Islet of Langerhans (tissue), 1 donor: ENCODE data around the gene EPHB6.

Experiments
- FAIRE-seq: peaks from one replicate; lab custom pipeline; 2011; peaks lifted over from hg19 to GRCh38; lab: Jason Lieb, UNC

The EPHB6 gene, protein sequence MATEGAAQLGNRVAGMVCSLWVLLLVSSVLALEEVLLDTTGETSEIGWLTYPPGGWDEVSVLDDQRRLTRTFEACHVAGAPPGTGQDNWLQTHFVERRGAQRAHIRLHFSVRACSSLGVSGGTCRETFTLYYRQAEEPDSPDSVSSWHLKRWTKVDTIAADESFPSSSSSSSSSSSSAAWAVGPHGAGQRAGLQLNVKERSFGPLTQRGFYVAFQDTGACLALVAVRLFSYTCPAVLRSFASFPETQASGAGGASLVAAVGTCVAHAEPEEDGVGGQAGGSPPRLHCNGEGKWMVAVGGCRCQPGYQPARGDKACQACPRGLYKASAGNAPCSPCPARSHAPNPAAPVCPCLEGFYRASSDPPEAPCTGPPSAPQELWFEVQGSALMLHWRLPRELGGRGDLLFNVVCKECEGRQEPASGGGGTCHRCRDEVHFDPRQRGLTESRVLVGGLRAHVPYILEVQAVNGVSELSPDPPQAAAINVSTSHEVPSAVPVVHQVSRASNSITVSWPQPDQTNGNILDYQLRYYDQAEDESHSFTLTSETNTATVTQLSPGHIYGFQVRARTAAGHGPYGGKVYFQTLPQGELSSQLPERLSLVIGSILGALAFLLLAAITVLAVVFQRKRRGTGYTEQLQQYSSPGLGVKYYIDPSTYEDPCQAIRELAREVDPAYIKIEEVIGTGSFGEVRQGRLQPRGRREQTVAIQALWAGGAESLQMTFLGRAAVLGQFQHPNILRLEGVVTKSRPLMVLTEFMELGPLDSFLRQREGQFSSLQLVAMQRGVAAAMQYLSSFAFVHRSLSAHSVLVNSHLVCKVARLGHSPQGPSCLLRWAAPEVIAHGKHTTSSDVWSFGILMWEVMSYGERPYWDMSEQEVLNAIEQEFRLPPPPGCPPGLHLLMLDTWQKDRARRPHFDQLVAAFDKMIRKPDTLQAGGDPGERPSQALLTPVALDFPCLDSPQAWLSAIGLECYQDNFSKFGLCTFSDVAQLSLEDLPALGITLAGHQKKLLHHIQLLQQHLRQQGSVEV

DNA sequence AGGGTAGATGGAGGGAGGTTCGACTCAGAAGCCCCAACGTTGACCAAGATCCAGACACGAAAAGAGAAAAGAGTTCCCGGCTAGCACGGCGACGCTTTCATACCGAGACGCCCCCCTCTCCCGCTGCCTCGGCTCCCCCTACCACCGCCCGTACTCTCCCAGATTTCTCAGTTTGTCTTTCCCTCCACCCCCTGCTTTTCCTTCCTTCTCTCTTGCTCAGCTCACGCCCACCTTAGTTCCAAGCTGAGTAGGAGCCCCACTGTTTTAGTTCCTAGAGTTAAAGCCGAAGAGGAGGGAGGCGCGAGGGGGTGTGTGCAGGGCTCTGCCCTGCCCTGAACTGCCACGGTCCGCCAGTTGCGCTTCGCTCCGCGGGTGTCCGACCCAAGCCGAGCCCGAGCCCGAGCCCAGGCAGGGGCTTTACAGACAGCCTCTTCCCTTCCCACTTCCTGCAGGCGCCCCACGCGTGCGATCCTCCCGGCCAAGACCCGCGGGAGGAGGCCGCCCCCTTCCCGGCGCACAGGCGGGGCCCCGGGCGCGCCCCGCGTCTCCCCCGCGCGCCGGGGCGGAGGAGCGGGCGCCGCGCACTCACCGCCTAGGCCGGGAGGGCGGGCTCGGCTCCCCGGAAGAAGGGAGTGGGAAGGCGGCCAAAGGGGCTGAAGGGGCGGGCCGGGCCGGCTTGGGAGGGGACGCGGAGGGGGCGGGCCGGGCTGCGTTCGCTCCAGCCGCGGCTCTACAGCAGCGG lies at the start of gene EPHB6:
EPHB6 (plus strand) TSS at position 705 of the 742 bp plus-strand sequence. CDS start 8,152 bp downstream, outside the sequence.
- no peak for FAIRE-seq

DNA sequence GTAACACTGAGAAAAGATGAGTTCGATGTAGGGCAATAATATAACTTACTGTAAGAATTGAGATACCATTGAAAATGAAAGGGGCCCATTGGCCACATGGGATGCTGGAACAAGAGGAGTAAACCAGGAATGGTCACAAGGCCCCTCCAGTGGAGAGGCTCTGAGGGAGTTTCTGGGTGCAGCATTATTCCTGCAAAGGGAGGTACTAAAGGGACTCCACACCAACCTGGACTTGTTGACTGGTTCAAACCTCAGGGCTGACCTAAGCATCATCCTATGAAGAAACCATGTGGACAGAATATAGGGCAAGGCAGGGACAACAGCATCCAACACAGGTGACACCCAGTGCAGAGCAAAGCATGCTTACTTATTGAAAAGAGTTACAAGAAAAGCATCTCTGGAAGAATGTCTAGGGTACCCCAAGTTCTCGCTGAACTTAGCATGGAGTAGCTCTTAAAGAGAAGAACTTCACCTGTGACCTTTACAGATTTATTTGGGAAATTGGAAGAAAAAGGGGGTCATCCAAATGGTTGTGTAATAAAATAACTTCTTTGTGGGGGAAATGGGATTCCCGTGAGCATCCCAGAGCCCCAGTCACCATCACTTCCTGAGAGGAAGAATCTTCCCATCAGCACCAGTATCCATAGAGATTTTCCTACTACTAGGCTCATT lies 49.4 kb upstream of the EPHB6 start:
- FAIRE-seq = no peak

DNA sequence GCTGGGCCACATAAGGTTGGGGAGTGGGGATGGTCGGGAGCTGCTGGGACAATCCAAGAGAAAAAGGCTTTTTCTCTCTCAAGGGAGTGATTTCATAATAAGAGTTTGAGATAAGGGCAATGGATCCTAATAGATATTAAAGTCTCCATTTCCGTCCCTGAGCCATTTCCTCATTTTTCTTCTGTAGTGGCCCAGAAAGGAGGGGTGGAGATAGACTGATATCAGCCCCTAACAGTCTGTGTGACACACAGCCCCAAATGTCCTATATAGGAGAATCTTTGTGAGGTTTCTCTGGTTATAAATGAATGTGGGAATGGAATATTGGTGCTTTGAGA lies 48.9 kb upstream of the EPHB6 start:
- no peak for FAIRE-seq

DNA sequence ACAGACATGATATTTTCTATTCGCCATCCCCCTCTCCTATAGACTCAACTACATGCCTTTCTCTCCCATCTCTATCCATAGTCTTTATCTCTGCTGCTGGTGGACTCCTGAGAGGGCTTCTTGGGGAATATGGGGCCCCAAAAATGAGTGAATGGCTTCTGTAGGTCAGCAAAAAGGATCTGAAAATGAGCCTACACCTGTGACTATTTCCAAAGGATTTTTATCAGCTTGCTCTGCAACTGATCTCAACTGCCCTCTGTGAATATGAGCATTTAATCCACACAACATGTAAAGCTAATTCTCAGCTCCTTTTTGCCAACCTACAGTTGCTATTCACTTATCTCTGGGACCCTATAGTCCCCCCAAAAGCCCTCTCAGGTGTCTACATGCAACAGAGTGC lies 47.9 kb upstream of the EPHB6 start:
- no peak for FAIRE-seq

DNA sequence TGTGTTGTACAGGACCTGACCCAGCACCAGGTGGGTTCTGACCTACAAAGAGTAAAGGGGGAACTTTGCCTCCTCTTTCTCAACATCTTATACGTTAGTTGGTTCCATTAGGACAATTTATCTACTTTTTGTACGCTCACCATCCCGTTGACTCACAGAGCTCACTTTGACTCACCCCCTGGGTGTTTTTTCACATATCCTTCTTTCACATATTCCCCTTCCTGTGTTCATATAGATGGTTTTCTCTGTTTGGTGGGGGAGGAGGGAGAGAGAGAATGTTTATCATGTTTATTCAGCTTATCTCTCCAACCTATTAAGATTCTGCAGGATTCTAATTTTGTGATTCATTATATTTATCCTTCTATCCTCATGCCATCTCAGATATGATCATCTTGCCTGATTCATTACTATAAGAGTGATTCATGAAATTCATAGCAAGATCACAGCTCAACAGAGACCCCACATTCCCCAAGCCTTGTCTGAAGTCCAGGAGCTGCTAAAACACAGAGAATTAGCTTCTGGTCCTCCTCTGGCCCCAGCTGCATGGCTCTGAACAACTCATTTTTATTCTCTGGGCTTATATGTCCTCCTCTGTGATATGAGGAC lies 46.9 kb upstream of the EPHB6 start:
- no peak for FAIRE-seq

DNA sequence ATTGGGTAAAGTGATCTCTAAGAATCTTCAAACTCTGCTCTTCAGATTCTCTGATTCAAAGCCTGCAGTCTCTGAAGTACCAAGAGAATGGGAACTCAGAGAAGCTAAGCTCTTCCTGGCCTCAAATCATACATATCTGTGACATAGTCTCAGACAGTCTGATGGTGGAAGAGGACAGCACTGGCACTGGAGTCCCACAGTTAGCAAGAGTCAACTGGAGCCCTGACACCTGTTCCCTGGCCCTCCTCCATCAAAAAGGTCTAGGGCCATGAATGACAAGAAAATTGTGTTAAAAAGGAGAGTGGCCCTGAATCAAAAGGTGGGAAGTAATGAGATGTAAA lies 46.4 kb upstream of the EPHB6 start:
- FAIRE-seq = no peak

DNA sequence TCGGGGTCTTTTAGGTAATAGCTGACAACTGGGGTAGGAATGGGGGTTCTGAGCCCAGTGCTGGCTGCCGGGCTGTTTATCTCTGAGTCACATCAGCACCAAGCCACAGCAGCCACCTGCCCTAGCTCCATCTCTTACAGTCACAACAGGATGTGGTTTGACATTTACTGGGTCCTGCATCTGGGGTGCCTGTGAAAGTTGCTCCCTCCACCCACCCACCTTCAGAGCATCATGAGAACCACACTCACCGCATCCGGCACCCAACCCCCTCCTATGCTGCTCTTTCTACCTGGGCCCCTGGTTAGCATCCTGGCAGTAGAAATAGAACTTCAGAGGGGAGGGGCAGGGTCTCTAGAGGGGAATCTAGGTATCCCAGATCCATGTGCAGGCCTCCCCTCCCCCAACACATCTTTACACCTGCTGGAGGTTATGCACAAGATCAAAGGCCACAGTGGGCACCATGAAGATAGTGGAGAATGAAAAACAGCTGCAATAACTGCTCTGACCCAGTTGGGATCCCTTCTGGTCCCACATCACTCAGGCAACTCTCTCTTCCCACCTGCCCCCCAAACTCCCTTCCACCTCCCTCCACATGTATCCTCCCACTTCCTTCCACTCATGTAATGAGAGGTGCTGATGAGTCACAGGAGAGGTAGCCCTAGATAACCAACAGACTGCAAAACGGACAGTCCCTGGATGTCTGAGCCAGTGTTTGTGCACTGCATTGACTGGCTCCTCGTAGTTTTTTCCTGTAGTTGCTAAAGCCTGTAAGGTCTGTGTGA lies 45.9 kb upstream of the EPHB6 start:
- FAIRE-seq = no peak

DNA sequence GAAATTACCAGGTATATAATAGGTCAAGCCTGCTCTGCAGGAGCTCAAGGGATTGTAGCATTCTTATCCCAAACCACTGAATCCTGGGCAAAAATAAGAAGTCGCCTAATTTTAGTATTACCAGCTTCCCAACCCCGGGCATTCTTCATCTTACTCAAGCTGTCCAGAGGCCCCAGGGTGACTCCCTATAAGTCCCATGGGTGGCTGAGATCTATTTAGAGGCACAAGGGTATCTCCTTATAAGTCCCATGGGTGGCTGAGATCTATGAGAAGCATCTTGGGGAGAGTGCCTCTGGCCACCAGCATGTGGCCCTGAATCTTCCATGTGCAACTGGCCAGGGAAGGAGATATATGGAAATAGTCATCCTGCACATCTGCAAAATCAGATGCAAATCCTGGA lies 45.2 kb upstream of the EPHB6 start:
- FAIRE-seq = no peak

DNA sequence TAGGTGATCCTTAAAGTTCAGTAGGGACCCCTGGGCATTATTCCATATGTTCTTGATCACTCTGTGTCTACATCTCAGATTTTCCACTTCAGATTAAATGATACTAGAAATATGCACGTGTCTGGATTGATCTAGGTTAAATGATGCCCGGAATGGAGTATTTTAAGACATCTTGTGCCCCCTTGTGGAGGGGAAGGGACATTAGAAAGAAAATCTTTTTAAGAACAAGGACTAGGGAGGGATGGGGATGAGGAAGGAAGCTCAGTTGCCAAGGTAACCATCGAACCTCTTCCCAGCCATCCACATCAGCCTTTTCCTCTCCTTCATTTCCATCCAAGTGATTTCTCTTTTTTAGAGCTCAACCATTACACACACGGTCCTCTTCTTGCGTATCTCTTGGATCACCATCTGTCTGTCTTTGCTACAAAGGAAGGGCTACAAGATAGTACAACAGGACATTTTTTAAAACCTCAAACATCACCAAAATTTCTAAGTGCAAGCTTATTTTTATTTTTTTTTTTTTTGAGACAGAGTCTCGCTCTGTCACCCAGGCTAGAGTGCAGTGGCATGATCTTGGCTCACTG lies 43.6 kb upstream of the EPHB6 start:
- peak; percentile 38 for FAIRE-seq

DNA sequence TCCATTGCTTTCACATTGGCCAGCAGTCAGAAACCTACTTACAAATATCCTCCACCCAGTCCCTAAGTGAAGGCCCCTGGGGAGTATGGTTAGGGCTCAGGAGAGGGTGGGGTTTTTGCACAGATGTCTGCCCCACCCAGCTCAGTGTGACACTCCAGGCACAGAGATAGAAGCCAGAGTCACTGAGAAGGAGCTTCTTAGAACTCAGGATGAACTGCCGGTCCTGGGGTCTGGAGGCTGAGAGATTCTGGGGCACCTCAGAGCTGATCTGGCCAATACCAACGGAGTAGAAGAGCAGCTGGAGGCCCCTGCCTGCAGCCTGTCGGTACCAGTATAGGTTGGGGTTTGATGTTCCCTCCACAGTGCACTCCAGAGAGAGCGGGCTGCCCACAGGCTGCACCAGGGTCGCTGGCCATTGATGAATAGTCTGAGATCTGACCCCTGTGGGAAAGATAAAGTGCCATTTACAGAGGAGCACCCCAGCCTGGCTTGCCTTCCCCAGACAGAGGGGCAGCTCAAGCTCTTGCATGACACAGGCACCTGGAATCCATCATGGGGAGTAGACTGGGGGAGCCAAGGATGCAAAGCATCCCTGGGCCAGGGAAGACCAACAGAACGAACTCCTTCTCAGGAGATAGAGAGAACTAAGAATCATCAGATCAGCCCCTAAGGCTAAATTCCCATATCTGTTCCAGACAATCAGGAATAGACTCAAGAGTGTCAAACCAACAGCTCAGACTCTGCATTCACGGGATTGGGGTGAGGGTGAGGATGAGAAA lies 42.2 kb upstream of the EPHB6 start:
- no peak for FAIRE-seq

DNA sequence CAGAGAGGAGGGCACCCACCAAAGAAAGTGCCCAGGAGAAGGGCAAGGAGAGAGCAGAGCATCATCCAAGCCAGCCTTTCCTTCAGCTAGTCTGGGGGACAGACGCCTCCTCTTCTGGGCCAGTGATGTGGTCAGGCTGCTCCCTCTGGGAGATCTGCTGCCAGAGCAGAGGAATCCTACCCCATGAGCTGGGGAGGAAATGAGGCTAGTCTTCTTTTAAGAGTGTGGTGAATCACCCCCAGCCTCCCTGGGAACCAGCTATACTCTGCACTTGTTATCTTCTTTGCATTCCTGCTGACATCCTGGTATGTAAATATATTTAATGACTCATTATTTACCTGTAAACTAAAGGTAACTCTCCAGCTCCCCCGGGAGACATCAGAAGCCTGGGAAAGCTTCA lies 41.6 kb upstream of the EPHB6 start:
- FAIRE-seq = no peak

DNA sequence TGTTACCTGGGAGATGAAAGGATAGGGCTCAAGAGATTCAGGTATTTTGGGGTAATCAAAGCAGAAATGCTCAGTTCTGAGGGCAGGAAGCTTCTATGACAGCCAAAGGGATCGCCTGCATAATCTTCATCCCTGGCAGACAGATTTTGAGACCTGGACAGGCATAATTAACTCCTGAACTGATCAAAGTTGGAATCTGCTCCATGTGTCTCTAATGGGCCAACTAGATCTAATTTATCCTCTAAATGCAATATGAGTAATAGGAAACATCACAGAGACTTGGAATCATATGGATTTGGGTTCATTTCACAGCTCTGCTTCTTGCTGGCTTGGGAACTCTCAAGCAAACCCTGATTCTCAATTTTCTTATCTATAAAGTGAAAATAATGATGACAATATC lies 41.2 kb upstream of the EPHB6 start:
- FAIRE-seq = no peak

DNA sequence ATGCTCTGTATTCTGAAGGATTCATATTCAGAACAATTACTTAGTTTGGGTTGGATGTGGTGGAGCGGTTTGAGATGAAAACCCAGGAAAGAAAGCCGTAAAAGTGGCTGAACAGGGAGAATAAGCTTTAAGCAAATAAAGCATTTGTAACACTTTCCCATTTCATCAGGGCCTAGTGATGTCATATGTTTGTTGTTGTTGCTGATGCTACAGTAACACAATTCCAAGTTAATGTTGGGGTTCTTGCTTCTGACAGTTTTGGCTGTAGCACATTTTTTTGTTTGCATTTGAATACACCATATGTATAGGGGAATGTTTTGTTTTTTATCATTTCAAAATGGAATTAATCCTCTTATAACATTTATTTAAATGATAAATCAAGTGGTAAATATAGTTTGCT lies 40.4 kb upstream of the EPHB6 start:
- FAIRE-seq = no peak

DNA sequence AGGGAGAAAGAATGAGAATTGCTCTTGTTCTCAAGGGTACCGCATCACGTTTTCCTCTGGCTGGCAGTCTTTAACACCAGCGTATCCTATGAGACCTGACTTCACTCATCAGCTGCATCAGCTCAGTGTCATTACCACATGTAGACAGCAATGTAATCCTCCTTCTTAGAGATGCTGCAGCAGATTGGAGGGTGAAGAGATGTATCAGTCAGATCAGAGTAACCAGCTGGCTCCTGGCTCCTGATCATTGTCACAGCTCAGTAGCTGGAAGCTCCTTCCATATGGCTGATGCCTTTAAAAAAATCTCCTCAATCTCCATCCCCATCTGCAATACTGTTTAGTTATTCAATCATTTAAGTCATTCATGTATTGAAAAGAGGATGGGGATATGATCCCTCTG lies 39.7 kb upstream of the EPHB6 start:
- no peak for FAIRE-seq

DNA sequence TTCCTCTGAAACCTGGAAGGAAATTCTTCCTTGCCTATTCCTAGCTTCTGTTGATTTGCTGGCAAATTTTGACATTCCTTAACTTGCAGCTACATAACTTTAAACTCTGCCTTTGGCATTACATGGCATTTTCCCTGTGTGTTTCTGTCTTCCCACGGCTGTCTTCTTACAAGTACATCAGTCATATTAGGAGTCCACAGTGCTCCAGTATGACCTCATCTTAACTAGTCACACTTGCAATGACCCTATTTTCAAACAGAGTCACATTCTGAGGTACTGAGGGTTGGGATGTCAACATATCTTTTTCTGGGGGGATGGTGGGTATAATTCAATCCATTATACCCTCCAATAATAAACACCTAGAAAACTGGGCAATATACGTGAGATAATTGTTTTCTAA lies 37.4 kb upstream of the EPHB6 start:
- no peak for FAIRE-seq

DNA sequence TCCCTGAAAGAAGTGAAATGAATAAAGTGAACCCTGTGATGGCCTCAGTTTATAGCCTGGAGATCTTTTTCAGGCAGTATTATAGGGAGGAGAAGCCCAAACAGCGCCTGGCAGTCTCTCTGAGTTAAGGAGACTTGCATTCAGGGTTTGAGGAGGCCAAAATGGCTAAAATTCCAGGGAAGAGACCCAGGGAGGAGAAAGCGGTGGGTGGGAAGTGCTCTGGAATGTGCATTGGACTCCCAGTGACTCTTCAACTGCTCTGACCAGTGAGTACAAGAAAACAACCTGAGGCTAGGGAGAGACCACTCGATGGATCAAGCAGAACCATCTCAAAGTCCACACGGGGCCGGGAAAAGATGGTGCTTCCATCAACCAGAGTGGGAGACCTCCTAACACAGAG lies 35.3 kb upstream of the EPHB6 start:
- no peak for FAIRE-seq

DNA sequence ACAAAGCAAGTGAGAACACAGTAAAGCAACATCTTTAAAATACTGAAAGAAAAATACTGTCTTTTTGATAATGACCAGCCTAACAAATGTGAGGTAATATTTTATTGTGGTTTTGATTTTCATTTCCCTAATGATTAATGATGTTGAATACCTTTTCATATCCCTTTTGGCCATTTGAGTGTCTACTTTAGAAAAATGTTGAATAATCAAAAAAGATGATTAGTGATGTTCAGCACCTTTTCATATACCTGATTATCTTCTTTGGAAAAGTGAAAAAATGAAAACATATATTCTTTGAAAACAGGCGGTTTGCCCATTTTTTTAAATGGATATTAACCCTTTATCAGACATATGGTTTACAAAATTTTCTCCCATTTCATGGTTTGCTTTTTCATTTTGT lies 32.2 kb upstream of the EPHB6 start:
- FAIRE-seq = no peak

DNA sequence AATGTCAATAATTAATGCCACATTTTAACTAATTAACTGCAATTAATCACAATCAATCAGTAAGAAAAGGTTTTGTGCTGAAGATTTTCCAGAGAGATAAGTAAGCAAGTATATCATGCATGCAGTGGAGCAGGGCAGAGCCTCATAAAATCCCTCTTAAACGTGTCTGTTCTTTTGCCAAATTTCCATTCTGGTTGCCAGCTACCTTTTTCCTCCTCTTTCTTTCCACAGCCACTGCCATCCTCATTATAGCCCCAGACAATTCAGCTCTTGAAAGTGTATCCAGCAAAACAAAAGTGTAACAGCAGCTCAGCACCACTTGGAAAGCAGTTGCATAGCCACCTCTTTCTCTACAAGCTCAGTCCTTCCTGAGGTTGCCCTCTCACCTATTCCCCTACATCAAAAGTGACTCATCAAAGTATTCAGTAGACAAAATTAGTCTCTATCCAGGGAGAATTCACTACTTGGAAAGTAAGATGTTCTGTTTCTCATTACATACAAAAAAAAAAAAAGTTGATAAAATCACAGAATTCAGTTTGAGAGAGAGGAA lies 26.9 kb upstream of the EPHB6 start:
- FAIRE-seq = no peak

DNA sequence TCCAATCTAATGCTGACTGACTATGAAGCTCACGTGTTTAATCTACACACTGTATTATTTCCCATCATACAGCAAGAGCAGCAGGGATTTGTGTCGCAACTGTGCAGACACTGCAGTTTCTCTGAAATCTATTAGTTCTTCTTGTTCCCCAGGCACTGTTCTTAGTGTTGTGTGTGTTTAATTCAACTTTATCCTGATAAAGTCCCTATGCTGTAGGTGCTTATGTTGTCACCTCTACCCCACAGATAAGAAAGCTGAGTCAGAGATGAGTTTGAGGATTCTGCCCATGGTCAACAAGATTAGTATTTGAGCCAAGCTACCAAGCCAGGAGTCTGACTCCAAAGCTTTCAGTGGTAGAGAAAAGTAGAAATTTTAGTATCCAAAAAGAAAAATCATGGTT lies 22.5 kb upstream of the EPHB6 start:
- FAIRE-seq = no peak
